Kidney glomerular epithelial cell (primary cell): ENCODE data around the gene PHF21B.
"Not testable (repeated sequence)": the region's sequence is repeated elsewhere in the genome, so short reads cannot be mapped to it uniquely, and the experiment has no call there.

Experiments
- DNase-seq: peaks from one replicate; lab custom pipeline; 2025; lab: John Stamatoyannopoulos, UW

PHF21B gene

DNA sequence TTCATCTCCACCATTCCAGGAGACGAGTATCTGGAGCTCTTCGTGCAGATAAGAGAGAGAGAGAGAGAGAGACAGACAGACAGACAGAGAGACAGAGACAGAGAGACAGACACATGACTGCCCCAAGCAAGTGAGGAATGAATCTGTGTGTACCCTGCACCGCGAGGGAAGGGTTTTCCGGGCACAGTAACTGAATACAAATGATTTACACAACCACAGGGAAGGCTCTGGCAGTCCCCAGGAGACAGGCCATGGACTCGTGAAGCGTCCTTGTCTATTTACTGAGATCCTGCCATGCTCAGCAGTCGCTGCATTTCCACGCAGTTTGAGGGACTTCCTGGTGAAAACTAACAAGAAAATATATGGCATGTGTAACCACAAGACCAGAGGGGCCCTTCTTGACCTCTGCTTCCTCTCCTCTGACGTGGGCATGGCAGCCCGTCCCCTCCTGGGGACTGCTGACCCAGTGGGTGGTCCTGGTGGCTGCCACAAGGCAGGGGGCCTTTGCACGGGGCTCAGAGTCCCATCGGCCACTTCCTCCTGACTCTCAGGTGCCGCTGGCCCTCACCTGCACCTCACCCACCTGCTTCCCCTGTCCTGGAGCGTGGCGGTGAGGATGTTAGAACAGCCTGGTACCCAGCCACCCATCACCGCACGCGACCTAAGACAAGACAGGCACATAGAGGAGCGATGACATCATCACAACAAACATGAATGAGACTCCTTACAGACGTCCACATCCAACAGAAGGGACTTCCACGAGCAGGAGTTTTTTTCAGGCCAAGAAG, 75.9 kb downstream of the PHF21B start:
- no peak for DNase-seq

DNA sequence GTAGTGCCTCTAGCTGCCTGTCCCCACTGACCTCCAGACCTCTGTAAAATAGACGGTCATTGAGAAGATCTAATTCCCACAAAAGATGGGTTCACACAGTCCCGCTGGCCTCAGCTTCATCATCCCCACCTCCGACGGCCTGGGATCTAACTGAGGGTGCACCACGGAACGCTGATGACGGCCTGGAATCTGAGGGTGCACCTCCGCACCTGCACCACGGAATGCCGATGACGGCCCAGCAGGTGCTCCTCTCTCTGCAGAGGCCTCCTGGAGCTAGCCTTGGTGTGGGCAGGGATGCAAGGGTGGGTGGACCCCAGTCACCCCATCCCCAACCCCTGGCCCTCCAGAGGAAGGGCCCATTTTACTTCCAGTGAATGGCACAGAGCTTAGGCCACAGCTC, 77.3 kb downstream of the PHF21B start:
- no peak for DNase-seq

DNA sequence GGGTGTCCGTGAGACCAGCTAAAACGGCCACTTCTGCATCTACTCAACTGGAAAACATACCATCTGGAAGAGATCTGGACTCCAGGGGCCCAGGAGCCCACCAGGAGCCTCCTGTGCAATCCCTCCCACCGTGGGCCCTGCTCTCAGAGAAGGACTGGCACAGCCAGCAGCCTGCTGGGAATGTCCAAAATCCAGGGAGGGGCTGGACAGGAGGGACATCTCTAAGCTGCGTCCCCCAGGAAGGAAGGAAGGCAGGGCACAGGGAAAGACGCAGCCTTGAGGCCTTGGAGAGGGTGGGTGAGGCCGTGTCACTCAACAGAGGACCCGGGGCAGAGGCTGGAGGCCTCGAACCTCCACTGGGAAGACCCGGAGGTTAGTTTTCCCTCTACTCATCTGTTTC, 78.0 kb downstream of the PHF21B start:
- DNase-seq, result no peak

DNA sequence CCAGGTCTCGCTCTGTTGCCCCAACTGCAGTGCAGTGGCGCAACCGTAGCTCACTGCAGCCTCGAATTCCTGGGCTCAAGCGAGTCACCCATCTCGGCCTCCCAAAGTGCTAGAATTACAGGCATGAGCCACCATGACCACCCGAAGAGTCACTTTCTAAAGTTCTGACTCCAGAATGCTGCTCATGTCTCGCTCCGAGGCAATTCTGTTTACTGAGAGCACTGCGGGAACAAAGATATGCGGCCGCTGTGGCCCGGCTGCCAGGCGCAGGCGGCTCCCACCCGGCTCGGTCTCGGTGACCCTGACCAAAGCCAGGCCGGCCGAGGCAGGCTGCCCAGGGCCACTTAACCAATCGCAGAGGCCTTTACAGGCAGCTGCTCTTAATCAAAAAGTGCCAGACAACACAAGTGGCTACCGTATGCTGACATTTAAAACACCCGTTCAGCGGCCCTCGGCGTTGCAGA, 78.7 kb downstream of the PHF21B start:
- DNase-seq, result peak; percentile 5

DNA sequence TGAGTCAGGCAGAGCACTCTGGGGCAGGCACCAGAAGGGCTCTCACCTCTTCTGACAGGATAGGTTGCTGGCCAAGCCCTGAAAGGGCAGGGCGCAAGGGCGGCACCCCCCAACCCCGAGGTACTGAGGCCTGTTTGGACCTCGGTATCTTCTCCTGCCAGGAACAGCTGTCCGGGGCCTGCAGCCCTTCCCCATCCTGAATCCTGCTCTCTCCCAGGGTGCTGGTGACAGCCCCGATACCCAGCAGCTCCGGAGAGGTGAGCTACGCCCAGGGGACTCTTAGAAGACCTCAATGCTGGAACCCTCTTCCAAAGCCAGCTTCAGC, 79.1 kb downstream of the PHF21B start:
- DNase-seq, result no peak

DNA sequence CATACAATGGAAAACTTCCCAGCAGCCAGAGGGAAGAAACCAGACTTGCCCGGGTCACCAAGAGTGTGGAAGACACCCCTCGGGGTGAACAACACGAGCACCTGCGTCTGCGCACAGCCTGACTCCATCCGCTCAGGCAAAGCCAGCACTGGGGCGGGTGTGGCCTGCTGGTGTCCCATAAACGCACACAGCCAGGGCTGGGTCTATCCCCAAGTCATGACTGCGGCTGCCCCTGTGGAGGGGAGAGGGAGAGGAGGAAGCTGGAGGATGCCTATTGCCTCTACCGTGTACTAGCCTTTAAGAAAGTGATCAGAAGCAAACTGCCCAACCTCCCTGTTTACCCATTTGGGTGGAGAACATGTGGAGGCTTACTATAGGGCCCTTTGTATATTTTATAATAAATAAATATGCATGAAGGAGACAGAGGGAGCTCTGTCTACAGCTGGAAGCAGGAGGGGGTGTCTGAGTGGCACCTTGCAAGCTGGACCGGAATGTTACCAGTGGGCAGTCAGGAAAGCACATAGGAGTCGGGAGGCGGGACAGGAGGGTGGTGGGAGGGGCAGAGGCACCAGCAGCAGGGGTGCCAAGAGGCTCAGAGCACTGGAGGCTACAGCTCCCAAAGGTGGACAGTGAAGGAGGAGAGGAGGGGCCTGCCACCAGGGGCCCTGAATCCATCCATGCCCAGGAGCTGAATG, 79.6 kb downstream of the PHF21B start:
- no peak for DNase-seq

DNA sequence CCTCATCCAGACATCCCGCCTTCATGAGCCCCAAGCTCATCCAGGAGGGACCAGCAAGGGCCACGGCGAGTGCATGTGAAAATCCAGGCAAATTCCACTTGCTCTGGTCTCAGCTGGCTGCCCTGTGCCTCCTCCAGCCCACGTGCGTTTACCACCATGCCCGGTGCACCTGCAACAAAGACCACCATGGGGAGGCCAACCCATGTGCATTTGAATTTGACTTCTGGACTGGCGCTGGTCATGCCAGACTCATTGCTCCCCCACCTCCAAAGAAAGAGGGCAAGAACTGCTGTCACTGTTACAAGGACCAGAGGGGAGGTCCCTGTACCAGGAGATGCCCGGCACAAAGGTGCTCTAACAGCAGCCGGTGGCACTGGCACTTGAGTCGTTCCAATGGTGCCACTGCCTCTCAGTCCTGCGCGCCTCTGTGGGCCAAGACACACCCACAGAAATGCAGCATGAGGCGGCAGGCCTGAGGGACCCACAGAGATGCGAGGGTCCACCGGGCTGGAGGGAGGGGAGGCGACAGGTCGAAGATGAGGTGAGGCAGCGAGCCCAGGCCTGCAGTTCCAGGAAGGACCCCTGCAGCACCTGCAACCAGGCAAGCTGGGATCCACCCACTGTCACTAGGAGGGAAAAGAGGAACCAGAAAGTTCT, 80.3 kb downstream of the PHF21B start:
- DNase-seq, result no peak

GRCh38 chr22:44928711-44929358, 81.0 kb downstream of the PHF21B start:
- DNase-seq, result no peak

DNA sequence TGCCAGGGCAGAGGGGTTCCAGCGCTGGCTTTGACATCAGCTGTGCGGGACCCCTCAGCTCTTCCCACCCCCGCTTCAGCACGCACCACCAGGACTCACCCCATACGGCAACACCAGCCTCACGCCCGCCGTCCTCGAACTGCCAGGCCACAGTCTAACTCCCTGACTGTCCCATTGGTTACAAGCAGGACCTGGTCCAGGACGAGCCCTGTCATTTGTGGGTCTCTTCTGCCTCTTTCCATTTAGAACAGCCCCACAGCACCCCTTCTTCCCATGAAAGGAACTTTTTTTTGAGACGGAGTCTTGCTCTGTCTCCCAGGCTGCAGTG, 81.7 kb downstream of the PHF21B start:
- no peak for DNase-seq

- no peak for DNase-seq
Observed at GRCh38 chr22:44927463-44928135, 82.2 kb downstream of the PHF21B start.

DNA sequence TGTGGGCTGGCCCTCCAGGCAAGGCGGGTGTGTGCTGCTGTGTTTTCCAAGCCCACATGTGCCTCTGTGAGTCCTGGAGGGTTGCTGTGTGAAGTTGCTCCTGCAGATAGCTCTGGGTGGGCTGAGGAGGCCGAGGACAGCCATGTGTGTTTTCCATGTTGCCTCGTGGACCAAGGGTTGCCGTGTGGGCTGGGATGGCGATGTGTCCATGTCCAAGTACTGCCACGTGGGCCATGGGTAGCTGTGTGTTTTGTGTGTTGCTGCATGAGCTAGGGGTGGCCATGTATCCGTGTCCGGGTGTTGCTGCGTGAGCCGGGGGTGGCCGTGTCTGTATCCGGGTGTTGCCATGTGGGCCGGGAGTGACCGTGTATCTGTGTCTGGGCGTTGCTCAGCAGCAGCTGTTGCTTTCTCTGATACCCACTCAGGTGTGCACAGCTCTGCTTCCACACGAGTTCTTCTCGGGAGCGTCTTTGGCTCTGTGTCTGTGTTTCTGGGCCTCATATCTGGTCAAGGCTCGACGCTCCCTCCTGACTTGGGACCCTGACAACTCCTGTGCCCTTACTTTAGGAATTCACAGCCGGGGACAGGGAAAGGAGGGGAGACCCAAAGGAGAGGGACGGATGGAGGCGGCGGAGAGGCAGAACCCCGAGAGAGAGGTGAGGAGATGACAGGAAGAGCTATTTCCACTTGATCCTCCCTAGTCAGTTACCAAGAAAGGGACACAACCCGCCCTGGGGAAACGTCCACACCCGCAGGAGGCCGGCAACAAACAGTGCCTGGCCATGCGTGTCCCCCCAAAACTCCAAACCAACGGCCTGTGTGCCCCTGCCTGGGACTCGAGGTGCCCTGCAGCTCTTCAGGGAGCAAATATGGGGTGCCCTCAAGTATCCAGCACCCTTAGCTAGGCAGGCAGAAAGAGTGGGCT, 83.1 kb downstream of the PHF21B start:
- no peak for DNase-seq

- no peak for DNase-seq
Observed at GRCh38 chr22:44926124-44926475, 83.7 kb downstream of the PHF21B start.

DNA sequence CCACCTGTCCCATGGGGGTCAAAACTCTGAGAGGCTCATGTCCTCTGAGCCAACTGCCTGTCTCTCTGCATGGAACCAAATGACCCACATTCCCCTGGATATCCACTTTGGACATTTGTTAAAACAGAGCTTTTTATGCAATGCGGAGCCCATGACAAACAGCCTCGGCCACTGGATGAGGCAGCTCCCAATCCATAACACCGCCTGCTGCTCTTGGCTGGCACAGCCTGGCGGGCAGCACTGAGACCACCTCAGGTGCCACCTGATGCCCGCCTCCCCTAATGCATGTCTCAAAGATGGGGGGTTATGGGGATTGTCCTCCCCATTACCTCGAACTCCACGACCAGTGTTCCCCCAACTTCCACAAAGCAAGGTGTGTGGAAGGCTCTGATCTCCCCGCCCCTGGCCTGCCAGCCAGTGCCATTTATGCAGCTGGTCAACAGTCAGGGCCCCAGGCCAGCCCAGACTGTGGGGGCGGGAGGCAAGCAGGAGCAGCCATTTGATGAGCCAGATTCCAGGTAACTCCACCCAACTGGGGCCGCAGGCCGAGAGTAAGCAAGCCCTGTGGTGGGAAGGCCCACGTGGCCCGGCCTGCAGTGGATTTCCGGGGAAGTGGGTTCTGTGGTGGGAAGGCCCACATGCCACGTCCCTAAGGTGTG, 84.2 kb downstream of the PHF21B start:
- DNase-seq, result no peak

GRCh38 chr22:44924710-44925109, 85.1 kb downstream of the PHF21B start:
- DNase-seq, result no peak

- no peak for DNase-seq
Observed at GRCh38 chr22:44924098-44924497, 85.7 kb downstream of the PHF21B start.

- DNase-seq, result not testable (repeated sequence)
Observed at GRCh38 chr22:44921766-44922165, 88.0 kb downstream of the PHF21B start.

DNA sequence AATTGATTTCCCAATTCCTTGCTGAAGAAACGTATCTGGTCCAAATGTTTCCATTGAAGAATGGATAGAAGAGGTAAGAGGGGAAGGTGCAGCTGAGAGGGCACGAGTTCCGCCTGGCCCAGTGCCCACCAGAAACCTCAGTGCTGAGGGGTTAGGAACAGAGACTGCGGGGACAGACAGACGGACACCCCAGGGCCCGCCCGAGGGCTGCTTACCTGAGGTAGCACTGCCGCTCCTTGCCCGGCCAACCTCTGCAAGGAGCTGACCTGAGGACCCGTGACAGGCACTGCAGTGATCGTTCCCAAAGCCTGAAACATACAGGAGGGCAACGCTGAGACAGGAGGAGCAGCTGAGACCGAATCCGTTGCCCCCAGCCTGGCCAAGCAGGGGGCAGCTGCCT, 89.6 kb downstream of the PHF21B start:
- DNase-seq, result no peak

DNA sequence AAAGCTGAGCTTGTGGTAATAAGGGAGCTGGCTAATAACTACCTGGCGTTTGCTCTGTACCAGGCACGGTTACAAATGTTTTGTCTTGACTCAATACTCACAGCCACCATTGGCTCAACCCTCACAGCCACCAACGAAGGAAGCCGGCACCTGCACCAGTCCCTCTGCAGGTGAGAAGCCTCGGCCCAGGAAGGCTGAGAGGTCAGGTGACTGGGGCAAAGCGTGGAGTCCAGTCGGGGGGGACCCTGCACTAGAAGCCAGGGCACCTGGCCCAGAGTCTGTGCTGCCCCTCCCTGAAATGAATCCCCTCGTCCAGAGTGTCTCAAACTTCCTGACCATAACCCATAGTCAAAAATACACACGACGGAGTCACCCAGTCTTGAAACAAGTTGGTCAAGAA, 90.1 kb downstream of the PHF21B start:
- no peak for DNase-seq

DNA sequence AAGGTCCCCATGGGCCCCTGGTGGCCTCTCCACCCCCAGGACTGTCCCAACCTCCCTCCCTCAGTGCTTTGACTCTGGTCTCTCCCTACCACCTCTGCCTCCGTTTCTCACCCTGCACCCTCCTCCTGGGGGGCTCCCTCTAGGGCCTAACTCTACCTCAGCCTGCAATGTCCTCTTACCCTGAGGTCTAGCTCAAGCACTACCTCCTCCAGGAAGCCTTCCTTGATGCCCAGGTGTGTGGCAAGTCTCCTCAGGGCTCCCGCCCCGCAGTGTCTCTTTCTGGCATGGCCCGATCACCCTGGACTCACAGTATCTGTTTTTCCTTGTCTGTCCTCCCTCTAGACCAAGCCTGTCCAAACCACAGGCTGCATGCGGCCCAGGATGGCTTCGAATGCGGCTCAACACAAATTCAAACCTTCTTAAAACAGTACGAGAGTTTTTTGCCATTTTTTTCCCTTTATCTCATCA, 90.8 kb downstream of the PHF21B start:
- no peak for DNase-seq

DNA sequence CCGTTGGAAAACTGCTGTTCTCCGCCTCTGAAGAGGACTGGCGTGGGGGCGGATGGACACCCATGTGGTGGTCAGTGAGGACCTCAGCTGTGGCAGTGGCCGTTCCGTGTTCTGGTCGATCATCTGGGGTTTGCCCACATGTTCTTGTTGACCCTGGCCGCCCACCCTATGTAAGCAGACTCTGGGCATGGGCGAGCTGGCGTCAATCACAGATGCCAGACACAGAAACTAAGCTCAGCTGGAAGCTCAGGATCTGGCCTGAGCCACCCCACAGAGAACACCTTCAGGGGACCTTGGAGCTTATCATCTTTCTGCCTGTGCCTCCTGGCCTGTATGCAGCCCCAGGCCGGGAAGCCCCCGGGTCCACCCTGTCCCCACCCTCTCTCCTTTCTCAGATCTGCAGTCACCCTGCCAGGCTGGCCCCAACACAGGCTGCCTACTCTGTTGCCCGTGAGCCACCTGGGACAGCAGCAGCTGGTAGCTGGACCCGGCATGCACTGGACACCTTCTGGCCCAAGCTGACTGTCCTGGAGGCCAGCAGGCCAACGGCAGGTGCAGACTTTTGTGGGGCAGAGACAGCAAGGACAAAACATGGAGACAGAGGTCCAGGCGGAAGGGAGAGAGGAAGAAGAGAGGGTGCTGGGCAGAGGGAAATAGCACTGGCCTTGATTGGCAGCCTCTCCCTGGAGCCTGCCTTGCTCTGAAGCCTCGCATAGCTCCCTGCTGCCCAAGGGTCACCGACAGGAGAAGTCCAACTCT, 91.5 kb downstream of the PHF21B start:
- no peak for DNase-seq
